SK-N-SH treated with all-trans-retinoic acid at 6 μM for 48 hours (cell line): ENCODE data around the gene SERPINB6.

Source experiments
- ATAC-seq: fragments of 200-7000 bp; cut with Tn5 transposase; 3 replicates; pipeline ENCODE4 v1.9.1; 2020; ENCODE audit warnings: mild to moderate bottlenecking, moderate library complexity
- ARNTL ChIP-seq: fragments of 450-650 bp; formaldehyde crosslinking; IDR thresholded peaks from 2 replicates; pipeline ENCODE4 v1.5.0; 2020; ENCODE audit warnings: low read depth, mild to moderate bottlenecking, moderate library complexity, borderline replicate concordance
- BACH2 ChIP-seq: fragments of 250-450 bp; sonication (Bioruptor Pico); IDR thresholded peaks from 2 replicates; pipeline ENCODE4 v1.9.0; 2021; ENCODE audit warnings: mild to moderate bottlenecking, borderline replicate concordance
- CREB5 ChIP-seq: fragments of 250-450 bp; sonication (Bioruptor Pico); IDR thresholded peaks from 2 replicates; pipeline ENCODE4 v1.5.1; 2020; ENCODE audit warnings: low read depth, mild to moderate bottlenecking, moderate library complexity
- CSDC2 ChIP-seq: fragments of 250-450 bp; sonication (Bioruptor Pico); IDR thresholded peaks from 2 replicates; pipeline ENCODE4 v1.5.0; 2020; ENCODE audit warnings: mild to moderate bottlenecking, moderate library complexity
- CSRNP3 ChIP-seq: fragments of 250-450 bp; sonication (Bioruptor Pico); IDR thresholded peaks from 2 replicates; pipeline ENCODE4 v1.5.1; 2021; ENCODE audit warnings: mild to moderate bottlenecking, moderate library complexity
- ESRRG ChIP-seq: fragments of 250-450 bp; sonication (Bioruptor Pico); IDR thresholded peaks from 2 replicates; pipeline ENCODE4 v1.6.1; 2021; ENCODE audit warnings: mild to moderate bottlenecking
- GLIS3 ChIP-seq: fragments of 250-450 bp; sonication (Bioruptor Pico); IDR thresholded peaks from 2 replicates; pipeline ENCODE4 v1.5.0; 2020; ENCODE audit warnings: mild to moderate bottlenecking, moderate library complexity
- ISL1 ChIP-seq: fragments of 250-450 bp; sonication (Bioruptor Pico); IDR thresholded peaks from 2 replicates; pipeline ENCODE4 v2.1.2; 2022; ENCODE audit warnings: mild to moderate bottlenecking, moderate library complexity
- OSR1 ChIP-seq: fragments of 250-450 bp; sonication (Bioruptor Pico); IDR thresholded peaks from 2 replicates; pipeline ENCODE4 v1.8.0; 2022; ENCODE audit warnings: moderate library complexity, mild to moderate bottlenecking, inconsistent platforms
- PATZ1 ChIP-seq: fragments of 250-450 bp; sonication (Bioruptor Pico); IDR thresholded peaks from 2 replicates; pipeline ENCODE4 v1.8.0; 2020; ENCODE audit warnings: mild to moderate bottlenecking, moderate library complexity, borderline replicate concordance
- POU6F1 ChIP-seq: fragments of 250-450 bp; sonication (Bioruptor Pico); IDR thresholded peaks from 2 replicates; pipeline ENCODE4 v1.8.0; 2021; ENCODE audit warnings: low read depth, mild to moderate bottlenecking, moderate library complexity, borderline replicate concordance
- PPARA ChIP-seq: fragments of 250-450 bp; sonication (Bioruptor Pico); IDR thresholded peaks from 2 replicates; pipeline ENCODE4 v1.5.0; 2020; ENCODE audit warnings: mild to moderate bottlenecking, borderline replicate concordance
- RARB ChIP-seq: fragments of 250-450 bp; sonication (Bioruptor Pico); IDR thresholded peaks from 2 replicates; pipeline ENCODE4 v1.8.0; 2021; ENCODE audit warnings: mild to moderate bottlenecking, moderate library complexity
- SNAI2 ChIP-seq: fragments of 250-450 bp; sonication (Bioruptor Pico); IDR thresholded peaks from 2 replicates; pipeline ENCODE4 v1.5.0; 2020; ENCODE audit warnings: mild to moderate bottlenecking, moderate library complexity
- TCF4 ChIP-seq: fragments of 250-450 bp; sonication (Bioruptor Pico); IDR thresholded peaks from 2 replicates; pipeline ENCODE4 v1.8.0; 2021; ENCODE audit warnings: mild to moderate bottlenecking, moderate library complexity, borderline replicate concordance
- TOX ChIP-seq: fragments of 250-450 bp; sonication (Bioruptor Pico); IDR thresholded peaks from 2 replicates; pipeline ENCODE4 v1.8.0; 2021; ENCODE audit warnings: mild to moderate bottlenecking, moderate library complexity, borderline replicate concordance
- TSHZ2 ChIP-seq: fragments of 250-450 bp; sonication (Bioruptor Pico); IDR thresholded peaks from 2 replicates; pipeline ENCODE4 v1.5.0; 2020; ENCODE audit warnings: mild to moderate bottlenecking, moderate library complexity
- ZFP30 ChIP-seq: fragments of 450-650 bp; formaldehyde crosslinking; IDR thresholded peaks from 2 replicates; pipeline ENCODE4 v1.5.0; 2022; ENCODE audit warnings: mild to moderate bottlenecking, moderate library complexity
- ZNF565 ChIP-seq: fragments of 450-650 bp; formaldehyde crosslinking; conservative IDR thresholded peaks from 2 replicates; pipeline ENCODE4 v1.5.0; 2020; ENCODE audit warnings: low read depth, mild to moderate bottlenecking, moderate library complexity
- ZNF70 ChIP-seq: fragments of 450-650 bp; formaldehyde crosslinking; IDR thresholded peaks from 2 replicates; pipeline ENCODE4 v1.5.0; 2020; ENCODE audit warnings: mild to moderate bottlenecking, moderate library complexity
- ZNF8 ChIP-seq: fragments of 450-650 bp; formaldehyde crosslinking; IDR thresholded peaks from 2 replicates; pipeline ENCODE4 v1.5.0; 2020; ENCODE audit warnings: mild to moderate bottlenecking, moderate library complexity

Gene SERPINB6

GRCh38 chr6:2949536-2950083 lies 21.8 kb downstream of the SERPINB6 start:
- TF ChIP-seq ZNF565 (CRISPR knock-in tag) (no peak), TOX (no peak), TSHZ2 (CRISPR knock-in tag) (no peak), TCF4 (no peak), ARNTL (CRISPR knock-in tag) (no peak), CSDC2 (no peak), CSRNP3 (CRISPR knock-in tag) (no peak), ZFP30 (CRISPR knock-in tag) (no peak), PPARA (CRISPR knock-in tag) (no peak), ZNF70 (CRISPR knock-in tag) (no peak), PATZ1 (CRISPR knock-in tag) (no peak), SNAI2 (no peak), POU6F1 (CRISPR knock-in tag) (no peak), ISL1 (CRISPR knock-in tag) (no peak), ZNF8 (no peak)
- ATAC-seq: no peak

- TF ChIP-seq TCF4 (no peak), ARNTL (CRISPR knock-in tag) (no peak), POU6F1 (CRISPR knock-in tag) (no peak), ZNF565 (CRISPR knock-in tag) (no peak), ESRRG (no peak), RARB (no peak), PATZ1 (CRISPR knock-in tag) (no peak), BACH2 (CRISPR knock-in tag) (no peak), SNAI2 (no peak), CSRNP3 (CRISPR knock-in tag) (no peak), GLIS3 (no peak), ZNF8 (no peak), CREB5 (no peak), ZNF70 (CRISPR knock-in tag) (no peak), OSR1 (no peak), CSDC2 (no peak)
- ATAC-seq: no peak
Measured at GRCh38 chr6:2949121-2949520, 22.2 kb downstream of the SERPINB6 start.
